HG03060 (cell line): ENCODE results near the gene AZIN2.
"Not testable (repeated sequence)": the region's sequence is repeated elsewhere in the genome, so short reads cannot be mapped to it uniquely, and the experiment has no call there.

Experiments
- ATAC-seq: cut with Tn5 transposase; IDR thresholded peaks from one replicate; pipeline ENCODE4 v1.9.1; 2021; ENCODE audit warnings: low read depth, moderate number of reproducible peaks; ENCODE audit not compliant: unreplicated experiment

Gene AZIN2

DNA sequence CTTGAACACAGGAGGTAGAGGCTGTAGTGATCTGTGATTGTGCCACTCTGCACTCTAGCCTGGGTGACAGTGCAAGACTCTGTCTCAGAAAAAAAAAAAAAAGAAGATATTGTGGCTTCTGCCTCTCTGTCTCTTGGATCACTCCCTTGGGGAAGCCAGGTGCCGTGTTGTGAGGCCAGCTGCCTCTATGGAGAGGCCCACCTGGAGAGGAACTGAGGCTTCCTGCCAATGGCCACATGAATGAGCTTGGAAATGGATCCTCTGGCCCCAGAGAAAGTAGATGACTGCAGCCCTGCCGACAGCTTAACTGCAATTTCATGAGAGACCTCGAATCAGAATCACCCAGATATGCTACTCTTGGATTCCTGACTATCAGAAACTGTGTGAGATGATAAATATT lies 24.5 kb upstream of the AZIN2 start:
- no peak for ATAC-seq

DNA sequence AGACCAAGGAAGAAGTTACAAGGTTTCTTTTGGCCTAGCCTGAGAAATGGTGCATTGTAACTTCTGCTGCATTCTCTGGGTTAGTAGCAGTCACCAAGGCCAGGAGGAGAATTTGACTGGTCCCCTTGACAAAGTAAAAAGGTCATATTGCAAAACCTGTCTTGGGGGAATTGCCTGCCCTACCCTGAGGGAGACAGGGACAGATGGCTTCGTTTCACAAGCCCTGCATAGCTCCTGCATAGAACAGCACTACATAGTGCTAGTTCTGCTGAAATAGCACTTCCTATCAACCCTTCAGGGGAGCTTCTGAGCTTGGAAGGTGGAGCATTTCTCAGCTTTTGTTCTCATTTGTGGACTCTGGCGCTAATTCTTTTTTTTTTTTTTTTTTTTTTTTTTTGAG lies 23.9 kb upstream of the AZIN2 start:
- ATAC-seq: no peak

DNA sequence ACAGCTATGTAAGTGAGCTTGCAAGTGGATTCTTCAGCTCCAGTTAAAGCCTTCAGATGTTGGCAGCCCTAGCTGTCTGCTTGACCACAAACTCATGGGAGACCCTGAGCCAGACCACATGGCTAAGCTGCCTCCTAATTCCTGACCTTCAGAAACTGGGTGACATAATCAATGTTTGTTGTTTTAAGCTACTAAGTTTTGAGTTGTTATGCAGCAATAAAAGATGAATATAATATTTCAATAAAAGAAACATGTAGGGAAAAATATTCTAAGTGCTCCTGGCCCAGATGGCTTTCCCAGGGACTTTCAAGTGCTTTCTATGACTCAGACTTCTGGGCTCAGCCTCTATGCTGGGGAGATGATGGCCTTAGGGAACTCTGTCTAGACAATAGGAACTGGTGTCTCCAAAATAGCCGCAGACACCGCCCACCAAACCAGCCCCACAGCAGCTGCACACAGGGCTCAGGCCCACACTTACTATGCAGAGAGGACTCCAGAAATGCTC lies 20.3 kb upstream of the AZIN2 start:
- no peak for ATAC-seq

DNA sequence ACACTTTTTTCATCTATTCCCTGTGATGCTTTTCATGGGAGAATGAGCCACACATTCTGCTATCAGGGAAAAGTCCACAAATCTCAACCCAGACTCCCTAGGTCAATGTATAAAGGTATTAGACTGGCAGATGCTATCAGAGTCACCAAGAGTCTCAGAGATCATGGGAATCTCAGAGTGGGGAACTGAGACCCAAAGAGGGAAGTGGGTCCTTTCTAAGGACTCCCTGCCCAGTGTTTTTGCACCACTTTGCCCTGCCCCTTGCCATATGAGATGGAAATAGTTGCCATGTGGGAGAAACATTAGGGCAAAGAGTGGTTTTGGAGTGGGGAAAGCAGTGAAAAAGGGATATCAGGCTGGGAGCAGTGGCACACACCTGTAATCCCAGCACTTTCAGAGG lies 19.1 kb upstream of the AZIN2 start:
- ATAC-seq: no peak

DNA sequence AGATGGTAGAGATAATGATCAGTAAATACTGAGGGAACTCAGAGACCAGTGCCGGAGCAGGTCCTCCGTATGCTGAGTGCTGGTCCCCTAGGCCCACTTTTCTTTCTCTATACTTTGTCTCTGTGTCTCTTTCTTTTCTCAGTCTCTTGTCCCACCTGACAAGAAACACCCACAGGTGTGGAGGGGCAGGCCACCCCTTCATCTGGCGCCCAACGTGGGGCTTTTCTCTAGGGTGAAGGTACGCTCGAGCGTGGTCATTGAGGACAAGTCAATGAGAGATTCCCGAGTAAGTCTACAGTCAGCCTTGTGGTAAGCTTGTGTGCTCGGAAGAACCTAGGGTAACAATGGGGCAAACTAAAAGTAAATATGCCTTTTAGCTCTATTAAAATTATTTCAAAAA lies 16.7 kb upstream of the AZIN2 start:
- not testable (repeated sequence) for ATAC-seq

DNA sequence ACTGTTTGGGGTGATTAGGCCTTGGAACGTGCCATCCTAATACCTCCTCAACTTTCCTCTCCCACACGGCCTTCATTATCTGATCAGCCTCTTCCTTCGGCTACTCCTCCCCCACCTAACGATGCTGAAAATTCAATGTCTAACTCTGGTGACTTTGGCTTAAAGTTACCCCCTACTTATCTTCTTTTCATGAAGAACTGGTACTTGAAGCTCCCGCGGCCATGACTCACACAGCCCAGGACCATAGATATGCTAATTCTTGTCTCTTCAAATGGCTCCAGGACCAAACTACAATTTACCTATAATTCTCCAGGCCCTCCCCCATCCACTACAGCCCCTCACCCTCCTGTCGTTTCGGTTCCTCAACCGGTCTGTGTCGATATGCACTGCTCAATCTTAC lies 15.7 kb upstream of the AZIN2 start:
- no peak for ATAC-seq

DNA sequence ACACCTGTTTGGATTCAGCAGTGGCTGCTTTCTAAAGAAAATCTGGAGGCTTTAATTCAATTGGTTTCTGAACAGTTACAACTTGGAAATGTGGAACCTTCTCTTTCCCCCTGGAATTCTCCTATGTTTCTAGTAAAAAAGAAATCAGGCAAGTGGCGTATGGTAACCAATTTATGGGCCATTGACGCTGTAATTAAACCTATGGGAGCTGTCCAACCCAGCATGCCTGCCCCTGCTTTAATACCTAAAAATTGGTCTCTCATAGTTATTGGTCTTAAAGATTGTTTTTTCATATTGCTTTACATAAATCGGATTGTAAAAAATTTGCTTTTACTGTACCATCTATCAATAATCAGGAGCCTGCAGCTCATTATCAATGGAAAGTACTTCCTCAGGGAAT lies 14.5 kb upstream of the AZIN2 start:
- not testable (repeated sequence) for ATAC-seq

DNA sequence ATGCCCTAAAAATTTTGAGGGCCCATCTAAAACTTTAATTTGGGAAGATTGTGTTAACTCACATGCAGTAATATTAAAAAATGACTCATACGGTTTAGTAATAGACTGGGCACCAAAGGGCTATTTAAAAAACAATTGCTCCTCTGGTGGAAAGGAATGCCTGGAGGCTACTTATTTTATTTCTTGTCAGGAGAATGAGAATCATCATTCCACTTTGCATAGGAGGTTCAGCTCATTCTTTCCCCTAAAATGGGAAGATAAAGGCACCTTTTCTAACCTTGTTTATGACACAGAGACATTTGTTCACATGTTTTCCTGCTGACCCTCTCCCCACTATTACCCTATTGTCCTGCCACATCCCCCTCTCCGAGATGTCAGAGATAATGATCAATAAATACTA lies 12.8 kb upstream of the AZIN2 start:
- not testable (repeated sequence) for ATAC-seq

DNA sequence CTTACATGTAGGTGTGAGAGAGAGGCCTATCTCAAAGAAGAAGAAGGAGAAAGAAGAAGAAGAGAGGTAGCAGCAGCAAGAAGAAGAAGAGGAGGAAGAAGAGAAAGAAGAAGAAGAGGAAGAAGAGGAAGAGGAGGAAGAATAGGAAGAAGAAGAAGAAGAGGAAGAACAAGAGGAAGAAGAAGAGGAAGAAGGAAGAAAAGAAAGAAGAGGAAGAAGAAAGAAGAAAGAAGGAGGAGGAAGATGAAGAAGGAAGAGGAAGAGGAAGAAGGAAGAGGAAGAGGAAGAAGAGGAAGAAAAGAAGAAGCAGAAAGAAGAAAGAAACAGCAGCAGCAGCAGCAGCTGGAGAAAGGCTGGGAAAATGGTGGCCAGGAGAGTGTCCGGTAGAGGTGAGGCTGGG lies 10.3 kb upstream of the AZIN2 start:
- ATAC-seq: no peak

DNA sequence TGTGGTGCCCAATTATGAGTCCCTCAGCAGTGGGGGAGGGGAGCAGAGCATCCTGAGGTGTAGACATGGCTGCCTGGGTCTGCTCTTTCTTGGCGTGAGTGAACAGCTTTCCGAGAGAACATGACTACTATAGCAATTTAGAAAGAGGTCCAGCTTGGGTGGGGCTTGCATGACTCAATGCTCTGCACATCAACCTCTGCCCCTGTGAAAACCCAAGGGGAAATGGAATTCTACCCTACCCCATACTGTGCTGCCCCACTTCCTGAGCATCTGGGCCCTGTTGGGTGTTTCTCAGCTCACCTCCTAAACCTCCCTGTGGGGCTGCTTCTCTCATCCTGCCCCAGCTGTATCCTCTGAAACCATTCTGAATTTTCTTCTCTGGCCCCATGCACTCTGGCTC lies 8.2 kb upstream of the AZIN2 start:
- no peak for ATAC-seq

DNA sequence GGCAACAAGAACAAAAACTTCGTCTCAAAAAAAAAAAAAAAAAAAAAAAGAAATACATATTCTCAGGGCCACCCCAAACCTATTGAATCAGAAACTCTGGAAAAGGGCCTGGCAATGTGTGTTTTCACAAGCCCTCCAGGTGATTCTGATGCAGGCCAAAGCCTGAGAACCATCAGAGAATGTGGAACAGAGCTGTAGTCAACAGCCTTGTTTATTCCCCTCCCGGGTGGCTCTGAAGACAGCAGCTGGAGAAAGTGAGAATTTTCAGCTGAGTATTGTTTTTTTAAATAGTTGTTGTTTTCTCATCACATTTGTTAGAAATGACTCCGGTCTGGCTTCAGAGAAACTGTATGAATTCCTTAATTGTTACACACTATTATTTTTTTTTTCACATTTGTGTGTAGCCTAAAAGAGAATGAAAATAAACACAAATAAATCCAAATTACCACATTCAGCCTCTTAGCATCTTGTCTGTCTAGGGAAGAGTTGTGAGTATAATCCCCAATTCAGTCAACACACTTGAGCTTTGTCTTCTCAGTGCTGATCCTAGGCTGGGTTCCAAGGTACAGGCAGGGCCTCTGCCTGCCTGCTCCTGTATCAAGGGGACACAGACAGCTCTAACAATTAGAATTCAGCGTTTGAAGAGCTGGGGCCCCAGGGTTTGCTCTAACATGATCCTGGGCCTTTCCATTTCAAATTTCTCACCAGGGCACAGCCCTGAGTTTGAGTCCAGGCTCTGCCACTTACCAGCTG lies 6.6 kb upstream of the AZIN2 start:
- no peak for ATAC-seq

DNA sequence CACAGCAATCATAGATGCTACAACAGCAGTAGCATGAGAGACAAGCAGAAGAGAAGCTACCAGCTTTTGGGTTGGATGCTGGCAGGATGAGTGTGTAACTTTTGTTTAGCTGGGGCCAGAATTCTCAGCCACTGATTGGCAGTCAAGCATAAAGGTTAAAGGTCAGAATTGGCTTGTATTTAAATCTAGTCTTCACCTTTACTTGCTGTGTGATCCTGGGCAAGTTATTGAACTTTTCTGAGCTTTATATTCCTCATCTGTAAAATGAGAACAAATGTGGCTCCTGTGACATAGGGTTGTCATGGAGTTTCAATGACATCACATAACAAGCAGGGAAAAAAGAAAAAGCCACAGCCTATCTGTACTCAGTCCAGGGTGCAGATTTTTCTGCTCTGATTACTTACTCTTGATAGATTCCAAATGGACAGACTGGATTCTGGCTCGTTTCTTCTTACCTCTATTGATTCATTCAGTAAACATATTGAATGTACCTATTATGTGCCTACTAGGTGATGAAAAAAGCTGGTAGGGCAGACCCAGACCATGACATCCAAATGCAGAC lies 2.8 kb upstream of the AZIN2 start:
- ATAC-seq: no peak

DNA sequence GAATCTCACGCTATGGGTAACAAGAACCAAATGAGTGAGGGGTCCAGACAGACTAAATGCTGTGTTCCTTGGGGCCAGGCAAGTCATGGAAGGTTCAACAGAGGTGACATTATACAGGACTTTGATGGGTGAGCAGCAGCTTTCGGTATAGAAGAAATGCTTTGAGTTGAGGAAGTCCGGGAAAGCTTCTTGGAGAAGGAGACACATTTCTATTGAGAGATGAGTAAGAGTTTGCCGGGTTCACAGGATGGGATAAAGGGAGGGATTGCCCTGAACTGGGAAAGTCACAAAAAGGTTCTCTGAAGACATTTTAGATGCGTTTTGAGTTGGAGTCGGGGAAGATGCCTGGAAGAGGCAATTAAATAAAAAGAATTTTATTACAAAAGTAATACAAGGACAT lies 580 bp upstream of the AZIN2 start:
- ATAC-seq: no peak

DNA sequence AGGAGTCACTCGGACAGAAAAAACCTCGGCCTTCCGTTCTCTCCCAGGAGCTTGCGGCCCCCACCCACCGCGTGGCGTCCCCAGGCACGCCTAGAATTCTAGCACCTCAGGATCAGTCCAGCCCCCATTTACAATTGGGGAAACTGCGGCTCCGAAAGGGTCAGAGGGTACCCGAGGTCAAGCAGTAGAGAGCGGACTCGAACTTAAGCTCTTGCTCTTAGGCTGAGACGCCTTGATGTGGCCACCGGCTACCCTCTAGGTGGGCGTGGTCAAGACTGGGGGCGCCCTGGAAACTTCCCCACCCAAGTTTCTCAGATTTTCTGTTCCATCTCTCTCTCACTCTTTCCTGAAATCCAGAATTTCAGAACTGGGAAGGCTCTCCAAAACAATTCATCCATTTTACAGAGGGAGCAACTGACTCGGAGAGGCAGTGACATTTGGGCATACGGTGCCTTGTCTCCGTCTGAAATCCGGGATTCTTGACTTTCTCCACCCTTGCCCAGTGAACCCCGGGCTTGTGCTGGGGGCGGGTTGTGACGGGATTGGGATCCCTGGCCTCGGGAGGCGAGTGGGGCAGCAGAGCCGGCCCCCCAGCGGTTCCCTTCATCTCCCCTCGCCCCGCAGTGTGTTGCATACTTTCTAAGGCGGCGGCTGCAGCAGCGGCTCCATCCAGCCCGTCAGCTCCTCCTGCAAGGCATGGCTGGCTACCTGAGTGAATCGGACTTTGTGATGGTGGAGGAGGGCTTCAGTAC lies 777 bp downstream of the AZIN2 start:
- ATAC-seq: no peak

DNA sequence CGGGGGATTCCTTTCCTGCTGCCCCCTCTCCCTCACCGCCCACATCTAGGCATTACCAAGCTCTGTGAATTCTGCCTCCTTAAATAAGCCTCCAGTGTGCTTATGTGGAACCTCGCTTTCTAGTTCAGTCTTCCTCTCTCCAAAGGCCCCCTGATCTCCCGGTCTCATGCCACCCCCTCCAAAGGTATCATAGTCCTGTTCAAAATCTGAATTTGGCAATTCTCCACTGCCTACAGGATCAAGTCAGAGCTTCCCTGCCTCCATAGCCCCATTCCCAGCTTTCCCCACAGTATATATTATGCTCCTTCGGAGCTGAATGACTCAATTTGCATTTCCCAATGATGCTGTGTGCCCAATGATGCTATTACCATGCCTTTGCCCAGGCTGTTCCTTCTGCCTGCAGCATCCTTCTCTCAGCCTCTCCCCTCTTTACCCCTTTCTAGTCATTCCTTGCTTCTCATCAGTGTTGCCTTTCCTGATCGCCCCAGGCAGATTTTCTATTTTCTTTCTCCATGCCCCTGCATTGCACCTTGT lies 1.7 kb downstream of the AZIN2 start:
- no peak for ATAC-seq

DNA sequence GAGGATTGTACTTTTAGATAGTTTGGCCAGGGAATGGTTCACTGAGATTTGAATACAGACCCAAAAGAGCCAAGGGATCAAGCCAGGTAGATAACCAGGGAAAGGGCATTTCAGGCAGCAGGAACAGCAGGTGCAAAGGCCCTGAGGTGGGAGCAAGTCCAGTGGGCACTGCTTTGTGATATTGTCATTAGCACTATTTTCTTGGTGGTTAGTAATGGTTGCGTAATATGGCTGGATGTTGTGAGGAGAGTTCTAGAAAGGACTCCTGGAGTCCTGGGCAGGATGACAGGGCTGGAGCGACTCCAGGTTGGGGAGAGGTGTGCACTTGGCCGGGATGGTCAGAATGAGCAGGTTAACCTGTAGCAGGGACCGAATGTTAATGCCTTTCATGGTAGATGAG lies 4.4 kb downstream of the AZIN2 start:
- no peak for ATAC-seq

DNA sequence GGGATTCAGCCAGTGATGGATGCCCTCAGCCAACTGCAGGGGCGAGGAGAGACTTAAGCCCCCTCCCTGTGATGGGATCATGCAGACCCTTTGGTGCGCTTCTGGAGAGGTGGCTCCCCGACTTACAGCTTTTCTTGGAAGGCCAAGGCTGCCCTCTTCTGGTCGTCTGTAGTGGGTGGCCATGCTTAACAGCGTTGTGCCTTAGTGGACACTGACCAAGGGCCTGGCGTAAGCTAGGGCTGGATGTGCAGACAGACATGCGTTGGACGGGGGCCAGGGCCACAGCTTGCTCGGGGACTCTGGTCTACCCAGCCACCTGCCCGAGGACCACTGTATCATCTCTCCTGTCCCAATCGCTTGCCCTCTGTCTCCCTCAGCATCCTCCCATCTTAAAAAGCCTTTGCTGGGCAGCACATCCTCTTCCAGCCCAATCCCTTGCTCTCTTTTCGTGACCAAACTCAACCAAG lies 5.5 kb downstream of the AZIN2 start:
- ATAC-seq: no peak

DNA sequence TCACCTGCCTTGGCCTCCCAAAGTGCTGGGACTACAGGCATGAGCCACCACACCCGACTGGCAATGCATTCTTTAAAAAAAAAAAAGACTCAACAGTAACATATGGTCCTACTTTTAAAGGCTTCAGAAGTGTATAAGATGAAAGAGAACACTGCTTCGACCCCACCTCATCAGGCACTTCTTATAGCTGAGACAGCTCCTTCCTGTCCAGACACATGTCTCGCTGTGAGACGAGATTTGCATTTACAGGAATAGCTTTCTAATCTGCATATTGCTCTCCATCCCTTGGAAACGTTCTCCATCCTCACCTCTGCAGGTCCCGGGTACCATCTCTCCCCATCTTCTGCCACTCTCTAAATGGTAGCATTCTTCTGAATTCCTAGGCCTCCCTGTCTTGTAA lies 6.7 kb downstream of the AZIN2 start:
- ATAC-seq: no peak

DNA sequence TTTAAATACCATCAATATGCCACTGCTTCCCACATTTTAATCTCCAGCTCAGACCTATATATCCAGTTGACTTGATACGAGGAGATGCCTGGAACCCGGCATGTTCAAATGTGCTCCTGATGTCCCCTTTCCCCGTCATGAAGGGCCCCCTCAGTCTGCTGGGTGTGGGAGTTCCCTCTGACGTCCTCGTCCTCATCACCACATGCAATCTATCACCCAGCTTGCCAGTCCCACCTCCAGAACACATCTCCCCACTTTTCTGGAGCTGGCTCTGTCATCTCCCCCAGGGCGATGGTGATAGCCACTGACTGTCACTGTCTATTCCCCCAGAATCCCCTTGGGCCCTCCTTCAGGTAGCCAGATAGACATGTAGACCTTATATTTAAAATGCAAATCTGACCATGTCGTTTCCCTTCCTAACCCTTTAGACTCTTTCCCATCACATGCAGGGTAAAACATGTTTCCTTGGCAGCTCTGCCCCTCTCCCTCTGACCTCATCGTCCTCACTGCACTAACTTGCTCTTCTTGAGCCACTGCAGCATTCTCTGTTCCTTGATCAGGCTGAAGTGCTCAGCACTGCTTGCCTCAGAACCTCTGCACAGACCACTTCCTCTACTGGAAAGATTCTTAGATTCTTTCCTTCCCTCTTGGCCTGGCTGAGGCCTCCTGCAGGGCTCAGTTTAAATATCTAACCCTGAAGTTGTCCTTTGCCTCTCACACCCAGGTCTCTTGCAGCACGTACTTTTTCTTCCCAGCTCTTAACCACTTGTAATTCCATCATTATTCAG lies 7.4 kb downstream of the AZIN2 start:
- ATAC-seq: no peak

DNA sequence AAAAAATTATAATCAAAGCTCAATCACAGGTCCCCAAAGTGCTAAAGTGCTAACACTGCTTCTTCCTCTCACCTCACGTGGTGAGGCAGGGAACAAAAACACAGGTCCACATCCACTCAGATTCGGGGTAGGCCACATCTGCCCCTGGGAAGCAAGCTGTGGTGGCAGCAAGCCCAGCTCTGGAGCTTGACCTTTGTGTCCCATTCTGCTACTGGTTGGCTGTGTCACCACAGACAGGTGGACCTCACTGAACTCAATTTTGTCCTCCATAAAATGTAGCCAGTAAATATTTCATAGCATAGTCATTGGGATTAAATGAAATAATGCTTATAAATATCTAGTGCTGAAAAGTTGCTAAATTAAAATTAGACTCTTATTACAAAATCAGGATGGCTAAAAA lies 8.5 kb downstream of the AZIN2 start:
- ATAC-seq: no peak

DNA sequence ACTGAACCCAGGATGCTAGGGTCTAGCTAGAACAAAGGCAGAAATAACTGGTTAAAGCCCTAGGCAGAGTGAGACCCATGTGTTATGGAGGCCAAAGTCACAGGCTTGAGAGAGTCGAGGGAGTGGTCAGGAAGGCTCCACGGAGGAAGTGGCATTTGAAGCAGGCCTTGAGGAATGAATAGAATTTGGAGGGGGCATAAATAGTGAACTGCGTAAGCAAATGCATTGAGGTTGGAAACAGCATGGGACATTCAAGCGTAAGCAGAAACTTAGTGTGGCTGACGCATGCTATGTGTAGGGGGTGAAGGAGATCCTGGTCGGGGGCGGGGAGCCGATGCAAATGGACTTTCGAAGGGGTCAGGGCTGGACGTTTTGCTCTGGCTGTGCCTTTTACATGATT lies 11.5 kb downstream of the AZIN2 start:
- no peak for ATAC-seq
